ENCODE data around the gene ROR1.

ROR1 gene

GRCh38 chr1:63943393-63943792 is 169.6 kb downstream of the ROR1 start:
- CTCF ChIA-PET: no interaction called here
- Histone ChIP-seq H3K4me1 (ENCODE audit: control insufficient read depth, insufficient read depth, low read length) (no peaks in the 10 kb centered on the region), H3K9me3 (ENCODE audit: control insufficient read depth, insufficient read depth, low read depth, low read length) (no peaks in the 10 kb centered on the region), H3K27ac (ENCODE audit: extremely low read depth, low read depth, low read length) (no peak overlapping the region), H3K36me3 (ENCODE audit: control insufficient read depth in 2 of 2, insufficient read depth in 1 of 2, low read length in 2 of 2) (no peaks in the 10 kb centered on the region), H3K4me3 (ENCODE audit: low read depth, low read length) (no peak overlapping the region)
- POLR2A ChIA-PET: no interaction called here
- TF ChIP-seq GLIS2 (tag by site-specific recombination; IDR thresholded peaks at IDR 0.05) (no peak), ZNF830 (tag by site-specific recombination; IDR thresholded peaks at IDR 0.05; ENCODE audit: low read depth) (no peak), ZNF580 (tag by site-specific recombination; IDR thresholded peaks at IDR 0.05) (no peak), ZNF324 (tag by site-specific recombination; IDR thresholded peaks at IDR 0.05) (no peak), ZNF660 (tag by site-specific recombination; IDR thresholded peaks at IDR 0.05) (no peak), MZF1 (tag by site-specific recombination; IDR thresholded peaks at IDR 0.05; ENCODE audit: borderline replicate concordance) (no peak), WT1 (tag by site-specific recombination; IDR thresholded peaks at IDR 0.05) (no peak), ZBTB26 (tag by site-specific recombination; optimal IDR thresholded peaks at IDR 0.05) (no peak), GFI1B (tag by site-specific recombination; IDR thresholded peaks at IDR 0.05) (no peak)

- Histone ChIP-seq H3K4me3 (ENCODE audit: low read depth, low read length) (no peak overlapping the region), H3K9me3 (ENCODE audit: control insufficient read depth, insufficient read depth, low read depth, low read length) (no peaks in the 10 kb centered on the region), H3K27ac (ENCODE audit: extremely low read depth, low read depth, low read length) (no peak overlapping the region), H3K36me3 (ENCODE audit: control insufficient read depth in 2 of 2, insufficient read depth in 1 of 2, low read length in 2 of 2) (no peaks in the 10 kb centered on the region), H3K4me1 (ENCODE audit: control insufficient read depth, insufficient read depth, low read length) (no peaks in the 10 kb centered on the region)
- POLR2A ChIA-PET: no interaction called here
- CTCF ChIA-PET: no interaction called here
- TF ChIP-seq TRIM28 (IDR thresholded peaks at IDR 0.05; ENCODE audit: borderline replicate concordance, low read length) (no peak), ZBTB49 (tag by site-specific recombination; IDR thresholded peaks at IDR 0.05; ENCODE audit: low read depth) (no peak), ZNF292 (tag by site-specific recombination; IDR thresholded peaks at IDR 0.05; ENCODE audit: borderline replicate concordance, low read depth) (no peak), ZNF2 (tag by site-specific recombination; IDR thresholded peaks at IDR 0.05) (no peak), ZNF354C (tag by site-specific recombination; IDR thresholded peaks at IDR 0.05; ENCODE audit: borderline replicate concordance, low read depth) (no peak), ZNF530 (tag by site-specific recombination; IDR thresholded peaks at IDR 0.05; ENCODE audit: low read depth) (no peak), ZNF768 (tag by site-specific recombination; IDR thresholded peaks at IDR 0.05) (no peak), ZNF202 (tag by site-specific recombination; IDR thresholded peaks at IDR 0.05; ENCODE audit: borderline replicate concordance) (no peak), ZNF76 (tag by site-specific recombination; IDR thresholded peaks at IDR 0.05; ENCODE audit: borderline replicate concordance, low read depth) (no peak), ZNF140 (tag by site-specific recombination; IDR thresholded peaks at IDR 0.05) (no peak), ZNF501 (tag by site-specific recombination; IDR thresholded peaks at IDR 0.05) (no peak), ZBTB8A (tag by site-specific recombination; IDR thresholded peaks at IDR 0.05) (no peak)
These were observed 172.1 kb downstream of the ROR1 start for GRCh38 chr1:63945943-63946342.

All from HEK293 (cell line).